ENCODE data around the gene LAMA4. TPM values are rescaled to one million over a fixed set of nuclear protein-coding genes. Genes with fewer than 3 reads are reported as not detected.

Gene LAMA4
- total RNA-seq, 2 experiments from 2014 or later: not detected

DNA sequence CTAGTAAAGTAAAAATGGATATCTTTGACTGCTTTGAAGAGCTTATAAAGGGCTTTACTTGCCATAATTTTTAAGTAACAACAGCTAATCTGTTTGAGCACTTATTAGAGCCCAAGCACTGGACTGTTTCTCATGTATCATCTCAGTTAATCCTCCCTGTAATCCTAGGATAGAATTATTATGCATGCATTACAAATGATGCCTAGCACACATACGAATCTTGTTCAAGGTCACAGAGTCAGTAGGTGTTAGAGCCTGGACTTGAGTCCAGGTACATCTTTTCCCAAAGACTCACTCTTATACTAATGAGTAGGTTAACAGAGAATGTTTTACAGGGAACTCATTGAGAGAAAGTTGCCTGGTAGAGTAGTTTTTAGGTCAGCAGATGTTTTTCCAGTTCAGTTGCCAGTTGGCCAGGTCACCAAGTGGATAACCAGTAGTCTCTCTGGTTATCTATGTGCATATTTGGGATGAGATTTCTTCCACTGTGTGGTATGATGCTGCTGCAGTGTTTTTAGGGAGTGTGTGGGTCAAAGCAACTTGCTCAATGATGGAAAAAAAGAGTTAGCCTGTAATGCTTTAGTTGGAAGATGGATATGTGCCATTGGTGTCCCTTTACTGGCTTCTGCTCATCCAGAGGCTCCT is 32.3 kb upstream of the LAMA4 start:
- H3K36me3 Mint-ChIP-seq: no peaks in the 10 kb centered on the region
- intact Hi-C loops (cut with micrococcal nuclease): loop anchor here (1.0 to 10.0 kb wide), 4 partner anchors 50 to 1571 kb away; partner anchors contain the start of genes FAM229B, MARCKS and TUBE1
- H3K27me3 Mint-ChIP-seq: peaks cover 28% of the 10 kb centered on the region
- H3K9me3 Mint-ChIP-seq: no peaks in the 10 kb centered on the region
- POLR2A ChIA-PET: no interaction called here
- no peak overlapping the region for H3K4me3 Mint-ChIP-seq
- H3K4me1 Mint-ChIP-seq (ENCODE audit: low read depth): peaks cover 20% of the 10 kb centered on the region
- no peak for DNase-seq
- no peak overlapping the region for H3K27ac Mint-ChIP-seq
- CTCF ChIA-PET: interaction anchor here (1.0 to 1.5 kb wide), 3 partner anchors 24 to 199 kb away, joined by 3 to 5 read pairs (median 5); partner anchors contain the start of genes FAM229B and TUBE1

DNA sequence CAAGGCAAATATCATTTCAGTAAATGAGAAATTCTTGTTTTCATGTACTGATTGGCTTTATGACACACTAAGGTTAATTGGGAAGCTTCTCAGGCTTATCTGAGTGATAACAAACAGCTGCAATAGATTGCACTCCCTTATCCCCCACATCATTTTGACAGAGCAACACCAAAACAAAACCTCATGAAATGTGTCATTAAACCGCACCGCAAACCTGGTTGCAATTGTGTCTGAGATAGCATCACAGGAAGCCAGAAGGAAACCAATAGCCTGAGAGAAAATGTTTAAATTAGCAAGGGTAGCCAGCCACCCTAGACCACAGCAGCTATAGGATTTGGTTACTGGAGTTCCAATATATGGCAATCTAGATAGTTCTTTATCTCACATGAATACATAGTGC is 31.6 kb upstream of the LAMA4 start:
- no peak overlapping the region for H3K27ac Mint-ChIP-seq
- H3K9me3 Mint-ChIP-seq: no peaks in the 10 kb centered on the region
- ChIA-PET CTCF (interaction anchor here (1.0 to 1.5 kb wide), 4 partner anchors 25 to 198 kb away, joined by 3 to 5 read pairs (median 4); partner anchors contain the start of genes FAM229B and TUBE1), POLR2A (no interaction called here)
- DNase-seq: peak; percentile 78
- H3K36me3 Mint-ChIP-seq: no peaks in the 10 kb centered on the region
- peaks cover 32% of the 10 kb centered on the region for H3K27me3 Mint-ChIP-seq
- intact Hi-C loops (cut with micrococcal nuclease): loop anchor here (1.0 to 10.0 kb wide), 4 partner anchors 50 to 1571 kb away; partner anchors contain the start of genes FAM229B, MARCKS and TUBE1
- no peak overlapping the region for H3K4me3 Mint-ChIP-seq
- H3K4me1 Mint-ChIP-seq (ENCODE audit: low read depth): peaks cover 20% of the 10 kb centered on the region

- POLR2A ChIA-PET: no interaction called here
- H3K27me3 Mint-ChIP-seq: peaks cover 33% of the 10 kb centered on the region
- CTCF ChIA-PET: interaction anchor here (0.6 kb wide), 1 partner anchor 18 kb away, joined by 3 read pairs; no protein-coding TSS in a partner anchor
- no peak for DNase-seq
- no peak overlapping the region for H3K4me3 Mint-ChIP-seq
- no peaks in the 10 kb centered on the region for H3K9me3 Mint-ChIP-seq
- intact Hi-C loops (cut with micrococcal nuclease): loop anchor here (5.0 to 10.0 kb wide), 3 partner anchors 200 to 1573 kb away; partner anchors contain the start of genes FAM229B, MARCKS and TUBE1
- H3K27ac Mint-ChIP-seq: no peak overlapping the region
- H3K4me1 Mint-ChIP-seq (ENCODE audit: low read depth): peaks cover 20% of the 10 kb centered on the region
- no peaks in the 10 kb centered on the region for H3K36me3 Mint-ChIP-seq
These were observed 30.2 kb upstream of the LAMA4 start for GRCh38 chr6:112284603-112285002.

DNA sequence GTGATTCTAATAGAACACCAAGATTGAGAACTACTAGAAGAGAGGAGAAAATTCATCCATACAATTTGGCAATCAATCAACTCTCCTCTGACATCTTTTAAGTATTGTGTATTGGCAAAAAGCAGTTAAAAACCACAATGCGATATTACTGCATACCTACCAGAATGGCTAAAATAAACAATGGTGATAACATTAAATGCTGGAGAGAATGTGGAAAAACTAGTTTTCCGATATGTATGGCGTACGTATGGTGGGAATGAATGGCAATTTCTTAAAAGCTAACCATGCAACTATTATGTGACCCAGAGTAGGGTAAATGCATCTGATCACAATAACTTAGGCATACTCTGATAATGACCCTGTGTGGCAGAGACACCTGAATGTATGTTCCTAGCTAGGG is 29.3 kb upstream of the LAMA4 start:
- no peak overlapping the region for H3K4me3 Mint-ChIP-seq
- H3K9me3 Mint-ChIP-seq: no peaks in the 10 kb centered on the region
- intact Hi-C loops (cut with micrococcal nuclease): loop anchor here (10.0 kb wide), 1 partner anchor 199 kb away; the partner anchor contains the start of genes FAM229B and TUBE1
- no peak for DNase-seq
- ChIA-PET POLR2A (no interaction called here), CTCF (no interaction called here)
- H3K27ac Mint-ChIP-seq: no peak overlapping the region
- peaks cover 33% of the 10 kb centered on the region for H3K27me3 Mint-ChIP-seq
- no peaks in the 10 kb centered on the region for H3K36me3 Mint-ChIP-seq
- H3K4me1 Mint-ChIP-seq (ENCODE audit: low read depth): peaks cover 20% of the 10 kb centered on the region

- Mint-ChIP-seq H3K9me3 (no peaks in the 10 kb centered on the region), H3K27me3 (peaks cover 32% of the 10 kb centered on the region), H3K27ac (no peak overlapping the region), H3K4me3 (no peak overlapping the region), H3K36me3 (no peaks in the 10 kb centered on the region), H3K4me1 (ENCODE audit: low read depth) (peaks cover 18% of the 10 kb centered on the region)
- intact Hi-C loops (cut with micrococcal nuclease): loop anchor here (10.0 kb wide), 1 partner anchor 197 kb away; the partner anchor contains the start of genes FAM229B and TUBE1
- DNase-seq: no peak
- CTCF ChIA-PET: interaction anchor here (0.6 kb wide), 1 partner anchor 10 kb away, joined by 3 read pairs; no protein-coding TSS in a partner anchor
- POLR2A ChIA-PET: no interaction called here
These were observed 27.7 kb upstream of the LAMA4 start for GRCh38 chr6:112281821-112282615.

DNA sequence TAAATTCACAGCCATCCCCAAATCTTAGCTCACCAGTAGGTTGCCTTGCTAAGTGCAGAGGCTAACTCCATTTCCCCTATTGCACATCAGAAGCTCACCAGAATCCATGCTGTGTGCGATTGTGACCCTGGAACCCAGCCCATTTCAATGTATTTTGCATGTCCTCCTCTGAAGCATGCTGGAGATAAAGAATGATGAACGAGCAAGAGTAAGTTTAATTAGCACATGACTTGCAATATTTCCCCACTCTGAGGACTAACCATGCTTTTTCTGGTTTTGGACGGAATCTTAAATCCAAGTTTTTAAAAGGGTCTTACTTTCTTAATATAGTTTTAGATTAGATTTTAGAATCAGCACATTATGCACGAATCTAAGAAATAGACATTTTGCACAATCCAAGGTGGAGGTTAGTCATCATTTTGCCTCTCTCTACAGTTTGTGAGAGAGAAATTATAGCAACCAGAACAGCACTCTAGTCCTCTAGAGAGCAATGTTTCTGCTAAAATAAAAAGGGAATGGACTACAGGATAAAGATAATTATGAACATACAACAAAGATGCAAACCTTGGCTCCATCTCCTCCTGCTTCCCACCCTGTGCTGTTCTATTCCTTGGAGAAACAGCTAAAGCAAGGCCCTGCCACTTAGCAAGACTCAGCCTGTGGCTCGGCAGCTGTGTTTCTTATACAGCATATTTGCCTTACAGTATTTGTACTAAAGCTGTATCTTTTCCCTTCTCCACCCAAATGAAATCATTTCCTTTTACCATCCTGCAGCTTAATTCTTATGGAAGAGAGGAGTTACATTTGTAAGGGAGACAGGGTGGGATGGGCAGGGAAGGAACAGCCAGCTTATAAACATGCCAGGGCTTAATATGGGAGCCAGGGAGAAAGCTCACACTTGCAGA is 24.9 kb upstream of the LAMA4 start:
- no peaks in the 10 kb centered on the region for H3K9me3 Mint-ChIP-seq
- no peak overlapping the region for H3K4me3 Mint-ChIP-seq
- no peak for DNase-seq
- intact Hi-C loops (cut with micrococcal nuclease): no loop called here
- H3K36me3 Mint-ChIP-seq: no peaks in the 10 kb centered on the region
- H3K27me3 Mint-ChIP-seq: peaks cover 41% of the 10 kb centered on the region
- ChIA-PET POLR2A (no interaction called here), CTCF (no interaction called here)
- no peaks in the 10 kb centered on the region for H3K4me1 Mint-ChIP-seq (ENCODE audit: low read depth)
- no peak overlapping the region for H3K27ac Mint-ChIP-seq

GRCh38 chr6:112275365-112275764 is 21.0 kb upstream of the LAMA4 start:
- Mint-ChIP-seq H3K4me3 (no peak overlapping the region), H3K9me3 (no peaks in the 10 kb centered on the region), H3K27me3 (peaks cover 16% of the 10 kb centered on the region), H3K27ac (no peak overlapping the region), H3K36me3 (no peaks in the 10 kb centered on the region), H3K4me1 (ENCODE audit: low read depth) (no peaks in the 10 kb centered on the region)
- ChIA-PET CTCF (interaction anchor here (1.2 kb wide), 1 partner anchor 95 kb away, joined by 7 read pairs; no protein-coding TSS in a partner anchor), POLR2A (no interaction called here)
- no peak for DNase-seq
- intact Hi-C loops (cut with micrococcal nuclease): no loop called here

DNA sequence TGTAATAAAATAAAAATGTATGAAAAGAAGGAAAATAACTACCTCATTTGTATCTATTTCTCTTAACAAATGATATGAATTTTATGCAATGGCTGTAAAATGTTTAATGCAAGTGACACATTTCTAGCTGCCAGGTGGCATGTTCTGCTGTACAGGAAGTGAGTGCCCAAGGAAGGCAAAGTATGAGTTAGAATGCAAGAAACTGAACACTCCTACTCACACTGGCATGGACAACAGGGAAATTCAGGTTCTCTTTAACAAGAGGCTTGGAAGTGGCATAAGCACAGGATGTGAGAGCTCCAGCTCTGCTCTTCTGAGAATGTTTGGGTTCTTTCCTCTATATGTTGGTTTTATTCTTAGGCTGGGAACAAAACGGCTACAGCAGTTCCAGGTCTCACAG is 20.4 kb upstream of the LAMA4 start:
- POLR2A ChIA-PET: no interaction called here
- no peak for DNase-seq
- intact Hi-C loops (cut with micrococcal nuclease): no loop called here

DNA sequence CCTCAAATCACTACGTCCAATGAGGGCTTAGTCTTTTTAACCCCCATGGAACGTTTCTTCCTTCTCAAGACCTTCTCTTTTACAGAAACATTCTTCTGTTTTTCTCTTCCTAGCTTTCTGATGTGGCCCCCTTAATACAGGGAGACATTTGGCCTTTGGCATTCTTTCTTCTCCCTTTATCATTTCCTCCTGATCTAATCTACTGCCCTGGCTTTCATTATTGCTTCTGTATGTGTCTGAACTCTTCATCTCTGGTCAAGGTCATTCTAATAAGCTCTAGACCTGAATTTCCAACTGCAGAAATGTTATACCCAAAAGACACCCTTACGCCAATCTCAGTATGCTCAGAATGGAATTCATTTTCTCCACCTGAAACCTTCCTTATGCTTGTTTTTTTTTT is 18.4 kb upstream of the LAMA4 start:
- Mint-ChIP-seq H3K4me1 (ENCODE audit: low read depth) (no peaks in the 10 kb centered on the region), H3K36me3 (no peaks in the 10 kb centered on the region), H3K4me3 (no peak overlapping the region), H3K9me3 (no peaks in the 10 kb centered on the region), H3K27ac (no peak overlapping the region), H3K27me3 (peaks cover 15% of the 10 kb centered on the region)
- ChIA-PET POLR2A (no interaction called here), CTCF (interaction anchor here (0.9 to 1.5 kb wide), 2 partner anchors 9 to 38 kb away, joined by 3 to 4 read pairs; no protein-coding TSS in a partner anchor)
- intact Hi-C loops (cut with micrococcal nuclease): no loop called here
- no peak for DNase-seq

More for the DNA sequence above, 20.4 kb upstream of the LAMA4 start:
- H3K9me3 Mint-ChIP-seq: no peaks in the 10 kb centered on the region
- H3K36me3 Mint-ChIP-seq: no peaks in the 10 kb centered on the region
- H3K4me3 Mint-ChIP-seq: no peak overlapping the region
- no peak overlapping the region for H3K27ac Mint-ChIP-seq
- no peaks in the 10 kb centered on the region for H3K4me1 Mint-ChIP-seq (ENCODE audit: low read depth)
- H3K27me3 Mint-ChIP-seq: peaks cover 16% of the 10 kb centered on the region
- CTCF ChIA-PET: interaction anchor here (1.2 kb wide), 1 partner anchor 95 kb away, joined by 7 read pairs; no protein-coding TSS in a partner anchor

GRCh38 chr6:112270756-112271155 is 16.4 kb upstream of the LAMA4 start:
- Mint-ChIP-seq H3K4me1 (ENCODE audit: low read depth) (no peaks in the 10 kb centered on the region), H3K9me3 (no peaks in the 10 kb centered on the region), H3K27ac (no peak overlapping the region), H3K4me3 (no peak overlapping the region), H3K36me3 (no peaks in the 10 kb centered on the region), H3K27me3 (peaks cover 7% of the 10 kb centered on the region)
- ChIA-PET POLR2A (no interaction called here), CTCF (no interaction called here)
- DNase-seq: no peak
- intact Hi-C loops (cut with micrococcal nuclease): no loop called here

DNA sequence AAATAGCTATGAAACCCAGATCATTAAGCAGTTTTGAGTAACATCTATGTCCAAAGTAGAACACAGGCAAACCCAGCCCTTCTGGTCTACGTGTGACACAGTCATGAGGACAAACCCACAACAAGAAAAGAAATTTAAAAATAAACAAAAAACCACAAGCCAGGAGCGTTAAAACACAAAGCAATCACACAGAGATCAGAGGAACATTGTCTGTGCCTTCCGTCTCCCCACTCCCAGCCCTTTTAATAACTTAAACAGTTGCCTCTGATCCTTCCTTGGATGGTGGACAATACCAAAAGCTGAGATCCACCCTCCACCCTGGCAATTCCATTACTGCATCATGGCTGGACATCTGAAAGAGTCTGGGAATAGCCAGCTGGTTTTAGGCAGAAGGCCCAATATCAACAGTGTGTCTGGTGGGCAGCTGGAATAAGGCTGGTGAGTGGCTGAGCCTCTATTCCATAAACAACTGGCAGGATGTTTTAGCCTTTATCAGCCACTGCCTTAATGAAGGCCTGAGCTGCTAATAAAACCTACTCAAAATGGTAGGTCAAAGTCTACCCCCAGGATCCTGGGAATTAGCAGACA is 15.7 kb upstream of the LAMA4 start:
- no peak for DNase-seq
- ChIA-PET POLR2A (no interaction called here), CTCF (interaction anchor here (0.5 to 1.0 kb wide), 2 partner anchors 41 to 90 kb away, joined by 3 to 4 read pairs; no protein-coding TSS in a partner anchor)
- Mint-ChIP-seq H3K27me3 (peaks cover 2% of the 10 kb centered on the region), H3K4me3 (no peak overlapping the region), H3K4me1 (ENCODE audit: low read depth) (no peaks in the 10 kb centered on the region), H3K36me3 (no peaks in the 10 kb centered on the region), H3K27ac (no peak overlapping the region), H3K9me3 (no peaks in the 10 kb centered on the region)
- intact Hi-C loops (cut with micrococcal nuclease): no loop called here
